ENCODE data around the gene CAMKMT.
"Not testable (repeated sequence)": the region's sequence is repeated elsewhere in the genome, so short reads cannot be mapped to it uniquely, and the experiment has no call there.

CAMKMT gene

DNA sequence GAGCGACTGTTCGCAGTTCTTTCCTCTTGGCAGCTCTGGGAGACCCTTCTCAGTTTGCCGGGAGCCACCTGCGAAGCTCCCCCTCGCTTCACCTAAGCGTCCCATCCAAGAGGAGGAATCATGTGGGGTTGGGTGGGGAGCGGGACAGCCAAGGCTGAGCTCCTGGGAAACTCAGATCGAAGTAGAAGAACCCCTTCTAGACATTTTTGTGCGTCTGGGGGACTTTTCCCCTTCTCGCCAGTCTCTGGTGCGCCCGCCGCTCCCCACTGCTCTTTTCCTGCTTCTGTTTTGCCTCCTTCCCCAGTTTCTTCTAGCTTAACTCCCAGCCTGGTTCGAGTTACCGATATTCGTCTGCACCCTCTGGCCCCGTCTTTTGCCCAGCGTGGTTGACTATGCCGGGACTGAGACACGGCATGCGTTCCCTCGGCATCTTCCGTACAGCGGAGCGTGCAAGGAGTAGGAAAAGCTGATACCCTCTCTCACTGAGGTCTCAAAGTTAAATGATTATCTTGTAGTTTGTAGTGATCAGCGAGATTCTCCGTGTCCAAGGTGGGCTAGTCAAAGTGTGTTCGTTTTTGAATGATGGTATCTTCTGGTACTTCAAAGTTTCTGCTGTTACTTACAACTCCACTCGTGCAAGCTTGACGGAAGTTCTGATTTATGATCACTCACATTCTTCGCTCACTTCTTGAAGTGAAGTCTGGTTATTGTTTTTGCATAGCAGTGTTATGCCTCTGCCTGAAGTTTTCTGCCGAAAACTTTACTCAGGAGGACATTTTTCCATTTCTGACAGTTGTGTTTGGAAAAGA lies 664 bp downstream of the CAMKMT start:
- DNase-seq = peak; percentile 33

DNA sequence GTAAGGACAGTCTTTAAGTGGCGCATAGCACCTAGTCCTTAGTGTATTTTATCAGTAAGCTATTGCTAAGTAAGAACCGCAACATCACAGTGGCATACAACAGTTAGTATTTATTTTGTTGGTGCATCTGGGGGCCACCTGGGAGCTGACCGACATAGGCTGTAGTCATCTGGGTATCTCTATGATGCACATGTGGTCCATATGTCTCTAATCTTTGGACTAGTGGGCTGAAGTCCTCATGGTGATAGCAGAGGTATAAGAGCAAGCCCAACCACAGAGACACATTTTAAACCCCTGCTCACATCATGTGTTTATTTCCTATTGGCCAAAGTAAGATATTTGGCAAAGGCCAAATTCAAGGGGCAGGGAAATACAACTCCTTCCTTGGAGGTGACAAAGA lies 2.9 kb downstream of the CAMKMT start:
- no peak for DNase-seq

DNA sequence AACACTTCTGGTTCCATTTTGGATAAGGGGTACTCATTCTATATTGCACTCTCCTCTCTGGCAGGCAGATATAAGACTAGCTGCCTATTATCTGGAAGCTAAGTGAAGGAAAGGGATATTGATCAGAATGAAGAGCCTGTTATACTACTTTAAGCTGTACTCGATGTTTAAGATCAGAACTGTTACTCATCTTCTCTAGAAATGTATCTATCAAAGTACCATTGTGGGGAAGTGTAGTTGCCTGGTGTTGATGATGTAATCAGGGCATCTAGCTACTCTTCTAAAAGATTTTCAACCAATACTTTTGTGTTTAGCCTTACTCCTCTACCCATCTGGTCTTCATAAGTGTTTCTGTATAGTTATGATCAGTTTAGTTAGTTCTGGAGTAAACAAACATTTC lies 5.8 kb downstream of the CAMKMT start:
- no peak for DNase-seq

DNA sequence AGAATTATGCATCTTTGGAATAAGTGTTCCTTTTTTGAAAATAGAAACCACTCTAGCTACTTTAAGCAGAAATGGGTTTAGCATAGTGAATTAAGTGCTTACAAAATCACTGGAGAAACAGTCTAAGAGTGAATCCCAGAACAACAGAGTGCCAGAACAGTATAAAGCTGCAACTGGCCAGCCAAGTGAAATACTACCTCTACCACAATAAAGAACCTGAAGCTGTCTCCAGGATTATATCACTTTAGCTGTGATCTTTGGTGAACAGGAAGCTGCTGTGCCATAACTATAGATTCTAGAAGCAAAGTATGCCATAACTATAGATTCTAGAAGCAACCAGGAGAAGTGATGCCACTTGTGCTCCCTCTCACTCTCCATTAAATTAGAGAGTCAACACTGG lies 7.6 kb downstream of the CAMKMT start:
- no peak for DNase-seq

DNA sequence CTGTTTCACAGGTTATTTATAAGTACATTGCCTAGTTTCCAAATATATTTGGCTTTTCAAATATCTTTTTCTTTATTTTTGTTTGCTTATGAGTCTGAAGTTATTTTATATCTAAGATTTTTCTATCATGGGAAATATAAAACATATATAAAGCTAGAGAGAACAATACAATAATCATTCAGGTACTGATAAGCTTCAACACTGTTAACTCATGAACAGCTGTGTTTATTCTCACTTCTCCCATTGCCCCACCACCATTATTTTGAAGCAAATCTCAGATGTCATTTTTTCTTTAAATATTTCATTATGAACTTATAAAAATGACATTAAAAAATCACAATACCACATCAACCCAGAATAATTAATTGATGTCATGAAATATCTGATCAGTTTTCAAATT lies 9.7 kb downstream of the CAMKMT start:
- DNase-seq = no peak

DNA sequence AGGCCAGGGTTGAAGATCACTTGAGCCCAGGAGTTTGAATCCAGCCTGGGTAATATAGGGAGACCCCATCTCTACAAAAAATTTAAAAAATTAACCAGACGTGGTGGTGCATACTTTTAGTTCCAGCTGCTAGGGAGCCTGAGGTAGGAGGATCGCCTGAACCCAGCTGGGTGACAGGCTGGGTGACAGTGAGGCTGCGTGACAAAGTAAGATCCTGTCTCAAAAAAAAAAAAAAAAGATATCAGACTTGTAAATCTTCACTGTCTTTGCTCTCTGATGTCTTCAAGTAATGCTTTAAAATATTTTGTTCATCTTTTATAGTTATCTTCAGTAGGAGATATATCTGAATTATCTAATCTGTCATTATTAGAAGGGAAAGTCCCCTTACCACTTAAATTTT lies 10.5 kb downstream of the CAMKMT start:
- no peak for DNase-seq

DNA sequence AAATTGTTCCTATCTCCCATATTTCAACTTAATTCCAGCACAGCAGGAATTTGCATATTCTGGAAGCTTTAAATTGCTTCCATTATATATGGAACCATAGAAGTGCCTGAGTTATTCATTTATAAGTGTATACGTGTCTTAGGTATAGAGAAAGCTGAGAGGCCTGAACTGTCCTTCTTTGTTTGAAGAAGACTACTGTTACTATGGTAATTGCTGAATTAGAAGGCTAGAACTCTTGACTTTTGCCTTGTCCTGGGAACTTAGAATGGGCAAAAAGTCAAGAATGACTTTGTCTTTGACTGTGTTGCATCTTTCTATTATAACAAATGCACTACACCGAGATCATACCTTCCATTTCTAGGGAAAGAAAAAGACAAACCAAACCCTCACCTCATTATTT lies 15.7 kb downstream of the CAMKMT start:
- DNase-seq = no peak

DNA sequence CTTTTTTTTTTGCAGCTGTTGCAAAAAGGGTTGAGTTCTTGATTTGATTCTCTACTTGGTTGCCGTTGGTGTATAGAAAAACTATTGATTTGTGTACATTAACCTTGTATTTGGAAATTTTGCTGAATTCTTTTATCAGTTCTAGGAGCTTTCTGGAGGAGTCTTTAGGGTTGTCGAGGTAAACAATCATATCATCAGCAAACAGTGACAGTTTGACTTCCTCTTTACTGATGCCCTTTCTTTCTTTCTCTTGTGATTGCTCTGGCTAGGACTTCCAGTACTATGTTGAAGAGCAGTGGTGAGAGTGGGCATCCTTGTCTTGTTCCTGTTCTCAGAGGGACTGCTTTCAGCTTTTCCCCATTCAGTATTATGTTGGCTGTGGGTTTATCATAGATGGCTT lies 23.5 kb downstream of the CAMKMT start:
- not testable (repeated sequence) for DNase-seq

DNA sequence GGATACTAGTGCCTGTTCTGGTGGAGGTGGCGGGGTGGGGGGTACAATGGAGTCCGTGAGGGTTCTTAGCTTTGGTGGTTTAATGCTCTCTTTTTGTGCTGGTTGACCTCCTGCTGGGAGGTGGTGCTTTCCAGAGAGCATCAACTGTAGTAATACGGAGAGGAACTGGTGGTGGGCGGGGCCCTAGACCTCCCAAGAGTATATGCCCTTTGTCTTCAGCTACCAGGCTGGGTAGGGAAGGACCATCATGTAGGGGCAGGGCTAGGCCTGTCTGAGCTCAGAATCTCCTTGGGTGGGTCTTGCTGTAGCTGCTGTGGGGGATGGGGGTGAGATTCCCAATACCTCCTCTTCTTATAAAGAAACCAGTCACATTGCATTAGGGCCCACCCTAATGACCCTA lies 27.1 kb downstream of the CAMKMT start:
- DNase-seq = no peak

DNA sequence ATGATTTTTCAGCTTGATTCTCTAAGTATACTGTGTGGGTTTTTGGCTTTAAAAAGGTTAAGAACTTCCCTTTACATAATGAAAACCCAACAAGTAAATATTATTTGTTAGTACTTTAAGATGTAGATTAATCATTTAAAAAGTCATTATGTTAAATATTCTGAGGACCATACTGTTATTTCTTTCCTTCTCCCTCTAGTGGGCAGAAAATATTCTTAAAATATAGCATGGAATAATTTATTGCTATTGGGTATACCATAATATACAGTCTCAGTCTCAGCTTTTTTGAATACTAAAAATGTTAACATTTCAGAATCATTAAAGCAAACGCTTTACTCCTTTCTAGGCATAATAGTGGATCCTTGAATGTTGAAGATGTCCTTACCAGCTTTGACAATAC lies 28.1 kb downstream of the CAMKMT start:
- DNase-seq = no peak

DNA sequence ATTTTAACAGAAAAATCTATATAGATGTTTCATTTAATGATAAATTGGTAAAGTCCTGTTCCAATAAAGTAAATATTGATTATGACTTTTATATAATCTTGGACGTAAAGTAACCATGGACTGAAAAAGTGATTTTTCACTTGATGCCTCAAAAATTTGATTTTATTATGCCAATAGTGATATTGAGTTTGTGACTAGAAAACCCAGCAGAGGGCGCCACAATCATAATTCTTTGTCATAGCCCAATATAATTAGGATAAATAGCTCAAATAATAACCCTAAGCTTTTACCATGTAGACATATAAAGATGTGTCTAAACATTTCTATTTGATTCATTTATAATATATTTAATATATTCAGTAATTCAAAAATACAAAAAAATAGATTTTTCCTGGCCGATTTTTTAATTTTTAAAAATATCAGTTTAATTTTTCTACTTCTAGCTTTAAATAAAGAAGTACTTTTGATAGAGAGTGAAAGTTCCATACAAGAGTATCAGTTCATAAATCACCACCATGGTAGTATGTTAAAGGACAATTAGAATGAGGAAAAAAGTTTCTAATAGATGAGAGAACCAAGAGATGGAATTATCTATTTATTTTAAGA lies 30.7 kb downstream of the CAMKMT start:
- peak; percentile 44 for DNase-seq

DNA sequence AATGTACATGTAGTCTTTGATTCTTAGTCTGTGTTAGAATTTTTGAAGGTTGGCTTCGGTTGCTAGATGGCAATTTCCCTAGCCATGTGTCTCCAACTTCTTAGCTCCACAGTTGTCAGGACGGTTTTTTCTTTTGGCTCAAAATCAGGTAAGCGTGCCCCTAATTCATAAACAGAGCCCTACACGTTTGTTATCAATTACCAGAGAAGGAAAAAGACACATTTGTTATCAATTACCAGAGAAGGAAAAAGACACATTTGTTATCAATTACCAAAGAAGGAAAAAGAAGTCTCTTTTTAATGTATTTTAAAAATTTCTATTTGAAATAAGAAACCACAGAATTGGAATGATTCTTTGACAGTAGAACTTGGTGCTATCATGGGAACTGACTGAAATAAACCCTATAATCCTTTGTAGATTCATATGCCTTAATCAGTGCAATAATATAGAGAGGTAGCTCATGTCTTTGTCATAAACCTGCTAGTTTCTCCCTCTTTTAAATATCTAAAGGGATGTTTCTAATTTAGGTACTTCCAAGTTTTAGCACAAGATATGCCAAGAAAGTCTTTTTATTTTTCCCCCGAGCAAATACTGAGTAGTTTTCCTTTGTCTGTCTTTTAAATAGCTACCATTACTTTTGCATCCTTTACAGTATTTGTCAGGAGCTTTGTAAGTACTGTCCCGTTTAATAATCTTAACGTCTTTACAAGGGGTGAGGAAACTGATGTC lies 35.9 kb downstream of the CAMKMT start:
- no peak for DNase-seq

DNA sequence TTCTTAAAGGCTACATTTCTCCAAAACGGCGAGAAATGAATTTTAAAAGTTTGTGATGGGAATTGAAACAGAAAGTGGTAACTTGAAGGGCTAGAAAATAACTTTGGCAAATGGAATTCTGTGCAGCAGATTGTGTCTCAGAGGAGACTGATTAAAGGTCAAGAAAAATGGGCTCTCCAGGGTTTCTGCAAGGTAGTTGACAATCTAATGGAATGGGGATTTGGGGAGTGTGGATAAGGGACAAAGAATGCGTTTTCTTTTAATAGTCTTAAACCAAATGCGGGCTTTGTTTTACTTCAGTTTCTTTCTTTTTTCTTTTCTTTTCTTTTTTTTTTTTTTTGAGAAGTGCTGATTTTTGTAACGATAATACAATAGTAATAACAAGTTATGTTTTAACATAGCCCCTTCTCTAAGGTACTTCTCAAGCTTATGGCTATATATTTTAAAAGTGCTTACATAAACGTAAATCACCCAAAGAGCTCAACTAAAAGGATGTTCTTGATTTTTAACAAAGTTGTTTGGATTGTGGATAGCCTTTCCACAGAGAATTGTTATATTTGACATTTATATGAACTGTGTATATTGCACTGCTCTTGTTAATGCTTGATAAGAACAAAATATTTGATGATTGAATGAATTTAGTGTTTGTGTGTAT lies 36.6 kb downstream of the CAMKMT start:
- no peak for DNase-seq

DNA sequence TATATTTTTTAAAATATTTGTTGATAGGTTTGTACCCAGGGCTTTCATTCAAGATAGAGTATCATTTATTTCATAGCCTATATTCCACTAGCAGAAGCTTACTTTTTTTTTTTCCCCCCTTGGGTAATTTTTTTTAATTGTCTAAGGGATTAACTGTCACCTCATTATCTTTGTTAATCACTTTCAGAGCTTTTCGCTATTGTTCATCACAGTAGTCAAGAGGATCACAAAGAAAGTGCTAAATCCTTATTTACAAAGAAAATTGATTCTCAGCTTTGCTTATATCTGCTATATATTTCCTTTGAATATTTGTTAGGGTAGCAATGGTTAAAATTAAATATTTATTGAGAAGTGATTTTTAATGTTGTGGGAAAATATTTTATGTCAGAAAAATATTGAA lies 59.0 kb downstream of the CAMKMT start:
- no peak for DNase-seq

DNA sequence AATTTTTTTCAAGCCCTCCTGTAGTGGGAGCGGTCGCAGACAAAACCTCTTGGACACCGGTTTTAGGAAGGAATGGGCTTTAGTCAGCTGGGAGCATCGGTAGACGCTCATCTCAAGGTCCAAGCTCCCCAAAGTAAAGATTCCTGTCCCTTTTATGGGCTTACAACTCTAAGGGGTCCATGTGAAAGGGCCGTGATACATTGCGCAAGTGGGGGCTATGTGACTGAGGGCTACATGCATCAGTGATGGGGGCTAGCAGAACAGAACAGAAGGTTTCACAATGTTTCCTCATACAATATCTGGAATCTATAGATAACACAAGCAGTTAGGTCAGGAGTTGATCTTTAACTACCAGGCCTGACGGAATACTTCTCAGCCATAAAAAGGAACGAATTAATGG lies 62.5 kb downstream of the CAMKMT start:
- DNase-seq = no peak

DNA sequence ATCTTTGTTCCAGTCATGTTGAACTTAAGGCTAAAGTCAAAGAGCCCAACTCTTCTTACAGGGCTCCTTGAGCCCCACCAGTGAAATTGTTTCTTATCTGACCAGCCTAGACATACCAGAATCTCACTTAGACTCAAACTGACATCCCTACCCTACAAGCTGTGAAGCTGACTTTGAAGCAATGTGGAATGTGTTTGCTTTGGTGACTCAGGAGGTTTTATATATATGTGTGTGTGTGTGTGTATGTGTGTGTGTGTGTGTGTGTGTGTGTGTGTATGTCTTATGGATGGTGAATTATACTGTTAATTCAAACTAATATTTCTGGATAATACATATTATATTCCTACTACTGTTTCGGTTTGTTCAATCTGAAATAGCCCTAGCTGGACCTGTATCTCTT lies 67.3 kb downstream of the CAMKMT start:
- DNase-seq = no peak

DNA sequence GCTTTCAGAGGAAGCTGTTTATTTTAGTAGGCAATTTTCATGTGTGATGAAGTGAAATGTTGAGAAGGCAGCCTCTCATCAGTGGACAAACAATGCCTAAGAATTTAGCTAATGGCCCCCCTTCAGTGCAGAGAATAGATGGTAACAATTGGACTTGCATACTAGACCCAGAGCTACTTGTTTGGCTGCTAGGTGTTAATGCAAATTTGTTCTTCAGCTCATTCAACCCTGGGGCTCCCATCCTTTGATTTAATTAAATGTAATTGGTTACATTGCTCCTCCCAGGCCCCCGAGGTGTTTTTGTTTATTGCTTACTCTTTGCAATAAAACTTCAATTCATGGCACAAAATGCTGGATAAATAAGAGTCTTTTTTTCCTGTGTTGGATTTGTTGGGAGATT lies 68.6 kb downstream of the CAMKMT start:
- DNase-seq = no peak

DNA sequence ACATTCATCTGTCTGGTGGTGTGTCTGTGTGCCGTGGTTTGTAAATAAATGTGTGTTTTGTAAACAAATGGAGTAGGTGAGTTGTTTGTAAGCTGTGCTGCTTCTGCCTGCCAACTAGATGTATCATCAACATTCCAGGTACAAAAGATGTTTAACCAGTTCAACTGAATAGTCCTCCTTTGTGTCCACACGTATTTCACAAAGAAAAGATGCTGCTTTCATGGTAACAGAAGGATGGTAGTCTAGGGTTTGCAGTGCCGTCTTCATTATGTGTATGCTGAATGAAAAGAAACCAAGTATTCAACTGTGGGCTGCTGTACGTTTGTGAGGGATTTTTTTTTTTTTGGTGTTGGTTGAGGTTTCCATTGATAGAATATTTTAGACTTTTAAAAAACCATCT lies 72.1 kb downstream of the CAMKMT start:
- DNase-seq = no peak

DNA sequence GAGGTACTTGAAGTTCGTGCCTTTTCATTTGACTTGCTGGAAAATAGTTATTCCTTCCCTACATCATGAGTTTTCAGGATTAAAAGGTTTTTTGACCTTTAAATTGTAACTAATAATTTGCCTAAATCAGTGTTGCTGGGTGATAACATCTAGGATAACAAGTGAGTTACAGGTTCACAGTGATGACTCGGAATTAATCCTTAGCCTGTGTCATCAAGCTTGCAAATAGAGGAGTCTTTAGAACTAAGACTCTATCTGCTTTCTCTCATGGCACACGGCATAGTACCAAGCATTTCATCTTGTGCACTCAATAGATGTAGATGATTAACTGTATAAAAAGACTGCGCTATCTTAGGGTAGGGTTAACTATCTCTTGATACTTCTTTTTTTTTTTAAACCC lies 79.5 kb downstream of the CAMKMT start:
- no peak for DNase-seq

DNA sequence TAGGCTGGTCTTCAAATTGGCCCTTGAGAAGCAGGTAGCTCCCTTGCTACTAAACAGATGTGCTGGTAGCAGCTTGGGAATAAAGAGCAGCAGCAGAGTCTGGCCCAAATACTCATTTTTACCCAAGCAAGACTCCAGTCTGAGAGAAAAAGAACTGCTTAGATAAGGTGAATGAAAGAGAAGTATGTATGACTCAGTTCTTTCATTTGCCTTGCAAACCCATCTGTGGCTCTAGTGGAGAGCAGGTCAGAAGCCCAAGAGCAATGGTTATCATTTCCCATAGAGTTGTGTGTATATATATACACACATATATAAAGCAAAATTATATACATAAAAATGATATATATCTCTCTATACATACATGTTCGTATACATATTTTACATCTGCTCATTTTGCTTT lies 80.3 kb downstream of the CAMKMT start:
- DNase-seq = no peak

DNA sequence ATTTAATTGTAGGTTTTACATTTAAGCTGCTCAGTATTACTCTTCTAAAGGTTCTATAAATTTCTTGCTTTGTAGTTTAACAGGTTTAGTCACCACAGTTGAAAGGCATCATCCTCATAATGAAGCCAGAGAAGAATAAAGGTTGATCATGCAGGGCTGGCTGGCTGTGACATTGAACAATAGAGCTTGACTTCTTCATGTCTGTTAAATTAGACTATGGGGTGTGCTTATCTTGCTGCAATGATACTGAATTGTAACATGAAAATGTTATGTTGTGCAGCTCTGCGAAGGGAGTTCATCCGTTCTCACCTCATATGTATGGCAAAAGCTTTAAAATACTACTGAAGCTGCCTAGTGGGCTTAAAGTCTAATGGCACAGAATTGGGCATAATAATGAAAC lies 81.8 kb downstream of the CAMKMT start:
- DNase-seq = no peak

DNA sequence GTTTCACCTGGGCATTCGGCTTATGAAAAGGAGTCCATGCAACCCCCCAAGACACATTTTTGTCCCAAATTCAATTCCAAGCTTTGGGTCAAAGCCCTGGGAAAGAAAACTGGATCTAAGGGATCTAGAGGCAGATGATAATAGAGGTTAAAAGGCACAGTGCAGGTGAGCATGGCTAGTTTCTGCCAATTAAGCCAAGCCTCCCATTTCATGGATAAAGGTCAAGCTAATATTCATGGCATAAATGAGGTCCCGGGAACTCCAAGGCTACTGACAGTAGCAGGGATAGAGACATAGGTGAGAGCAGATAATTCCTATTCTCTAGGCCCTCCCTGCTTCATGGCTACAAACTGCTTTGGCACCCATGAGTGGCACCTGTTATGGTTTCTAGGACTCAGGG lies 83.1 kb downstream of the CAMKMT start:
- DNase-seq = no peak

DNA sequence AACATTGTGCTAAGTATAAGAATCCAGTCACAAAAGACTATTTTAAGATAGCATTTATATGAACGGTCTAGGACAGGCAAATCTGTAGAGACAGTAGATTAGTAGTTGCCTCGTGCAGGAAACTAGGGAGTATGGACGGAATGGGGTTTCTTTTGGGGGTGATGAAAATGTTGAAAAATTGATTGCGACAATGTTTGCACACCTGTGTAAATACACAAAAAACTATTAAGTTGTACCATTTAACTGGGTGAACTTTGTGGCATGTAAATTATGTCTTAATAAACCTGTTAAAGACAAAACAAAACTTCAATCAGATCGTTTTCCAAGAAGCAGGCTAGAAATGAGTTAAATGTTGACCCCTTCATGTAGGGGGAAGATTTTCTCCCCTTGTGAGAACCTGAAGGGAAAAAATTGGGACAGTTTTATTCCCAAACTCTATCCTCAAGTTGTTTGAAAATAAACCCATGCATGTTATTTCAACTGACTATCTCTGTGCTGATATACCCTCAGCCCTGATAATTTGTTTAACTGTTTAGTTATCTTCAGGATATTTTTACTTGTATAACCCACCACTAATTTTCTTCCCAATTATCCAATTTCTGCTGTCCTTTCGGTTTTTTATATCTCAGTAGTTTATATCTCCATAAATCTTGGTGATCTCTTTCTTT lies 87.2 kb downstream of the CAMKMT start:
- DNase-seq = no peak
